GM18502 (cell line): ENCODE results near the gene SRD5A1.
A peak's percentile ranks its signal among the peaks of the same experiment; 100 is the strongest.

Experiments
- ATAC-seq: cut with Tn5 transposase; IDR thresholded peaks from one replicate; pipeline ENCODE4 v1.9.1; 2021; ENCODE audit warnings: mild to moderate bottlenecking; ENCODE audit not compliant: unreplicated experiment, poor library complexity

The SRD5A1 gene

GRCh38 chr5:6710070-6710469, 76.8 kb downstream of the SRD5A1 start:
- no peak for ATAC-seq

- no peak for ATAC-seq
Observed at GRCh38 chr5:6710551-6711318, 77.5 kb downstream of the SRD5A1 start.

- peak; percentile 11 for ATAC-seq
Observed at GRCh38 chr5:6711409-6712141, 78.3 kb downstream of the SRD5A1 start.

- ATAC-seq = peak; percentile 20
Observed at GRCh38 chr5:6712142-6712576, 78.9 kb downstream of the SRD5A1 start.

- peak; percentile 64 for ATAC-seq
Observed at GRCh38 chr5:6712577-6713273, 79.5 kb downstream of the SRD5A1 start.

GRCh38 chr5:6713274-6714225, 80.3 kb downstream of the SRD5A1 start, which contains the start of gene TENT4A:
TENT4A (plus strand) TSS chr5:6713432; CDS start chr5:6713984, 552 bp downstream.
- ATAC-seq = peak; percentile 13

- ATAC-seq = no peak
Observed at GRCh38 chr5:6714226-6715041, 81.2 kb downstream of the SRD5A1 start.

GRCh38 chr5:6715271-6715670, 82.0 kb downstream of the SRD5A1 start:
- ATAC-seq = no peak

- no peak for ATAC-seq
Observed at GRCh38 chr5:6715758-6716628, 82.8 kb downstream of the SRD5A1 start.

- no peak for ATAC-seq
Observed at GRCh38 chr5:6716629-6717149, 83.4 kb downstream of the SRD5A1 start.

- ATAC-seq = no peak
Observed at GRCh38 chr5:6717247-6717646, 84.0 kb downstream of the SRD5A1 start.

GRCh38 chr5:6717687-6718086, 84.4 kb downstream of the SRD5A1 start:
- no peak for ATAC-seq

- no peak for ATAC-seq
Observed at GRCh38 chr5:6718161-6718681, 85.0 kb downstream of the SRD5A1 start.

GRCh38 chr5:6718718-6719117, 85.5 kb downstream of the SRD5A1 start:
- no peak for ATAC-seq

GRCh38 chr5:6719417-6719816, 86.2 kb downstream of the SRD5A1 start:
- ATAC-seq = no peak

- ATAC-seq = no peak
Observed at GRCh38 chr5:6719896-6720560, 86.8 kb downstream of the SRD5A1 start.

GRCh38 chr5:6720561-6720921, 87.3 kb downstream of the SRD5A1 start:
- ATAC-seq = no peak
